Activated T-helper 1 cell treated with anti-CD3 and anti-CD28 coated beads, Interleukin-2, amount 50 U/mL, for 16 hours (primary cell): ENCODE measurements around the gene SMYD3.

Experiments
- DNase-seq, 2 donors: peaks; one replicate each; pipeline ENCODE4 v3.0.0-alpha.2; 2020; ENCODE audit warnings: low read depth in 1 of 2, low spot score in 1 of 2

Gene SMYD3

GRCh38 chr1:246218686-246219085 is 288.4 kb downstream of the SMYD3 start:
- DNase-seq, result no peak

- no peak for DNase-seq
These were observed 290.2 kb downstream of the SMYD3 start for GRCh38 chr1:246216906-246217305.

- DNase-seq, result no peak
These were observed 291.6 kb downstream of the SMYD3 start for GRCh38 chr1:246215510-246215903.

GRCh38 chr1:246214708-246215509 is 292.2 kb downstream of the SMYD3 start:
- DNase-seq, result no peak

GRCh38 chr1:246213947-246214346 is 293.1 kb downstream of the SMYD3 start:
- no peak for DNase-seq

GRCh38 chr1:246213502-246213901 is 293.6 kb downstream of the SMYD3 start:
- DNase-seq, result no peak

GRCh38 chr1:246213036-246213435 is 294.0 kb downstream of the SMYD3 start:
- no peak for DNase-seq

GRCh38 chr1:246212013-246212412 is 295.1 kb downstream of the SMYD3 start:
- no peak for DNase-seq

- no peak for DNase-seq
These were observed 296.3 kb downstream of the SMYD3 start for GRCh38 chr1:246210756-246211155.

GRCh38 chr1:246208105-246208504 is 299.0 kb downstream of the SMYD3 start:
- DNase-seq, result no peak

- DNase-seq, result no peak
These were observed 303.9 kb downstream of the SMYD3 start for GRCh38 chr1:246203180-246203579.

- no peak for DNase-seq
These were observed 306.3 kb downstream of the SMYD3 start for GRCh38 chr1:246200738-246201137.

GRCh38 chr1:246200225-246200624 is 306.9 kb downstream of the SMYD3 start:
- DNase-seq, result no peak

GRCh38 chr1:246199086-246199645 is 307.9 kb downstream of the SMYD3 start:
- no peak for DNase-seq

GRCh38 chr1:246198115-246198816 is 308.8 kb downstream of the SMYD3 start:
- DNase-seq, result no peak

GRCh38 chr1:246197076-246197475 is 310.0 kb downstream of the SMYD3 start:
- DNase-seq, result no peak

GRCh38 chr1:246195296-246195695 is 311.8 kb downstream of the SMYD3 start:
- DNase-seq, result no peak

GRCh38 chr1:246193537-246193936 is 313.5 kb downstream of the SMYD3 start:
- no peak for DNase-seq

- DNase-seq, result no peak
These were observed 318.0 kb downstream of the SMYD3 start for GRCh38 chr1:246189126-246189525.

GRCh38 chr1:246187834-246188372 is 319.2 kb downstream of the SMYD3 start:
- no peak for DNase-seq

- DNase-seq, result no peak
These were observed 322.6 kb downstream of the SMYD3 start for GRCh38 chr1:246184503-246184902.
